HG03025 (cell line): ENCODE results near the gene RELT.

Experiments used
- ATAC-seq: cut with Tn5 transposase; IDR thresholded peaks from one replicate; pipeline ENCODE4 v1.9.1; 2021; ENCODE audit warnings: mild to moderate bottlenecking, moderate library complexity; ENCODE audit not compliant: unreplicated experiment, low FRiP score

RELT gene, protein sequence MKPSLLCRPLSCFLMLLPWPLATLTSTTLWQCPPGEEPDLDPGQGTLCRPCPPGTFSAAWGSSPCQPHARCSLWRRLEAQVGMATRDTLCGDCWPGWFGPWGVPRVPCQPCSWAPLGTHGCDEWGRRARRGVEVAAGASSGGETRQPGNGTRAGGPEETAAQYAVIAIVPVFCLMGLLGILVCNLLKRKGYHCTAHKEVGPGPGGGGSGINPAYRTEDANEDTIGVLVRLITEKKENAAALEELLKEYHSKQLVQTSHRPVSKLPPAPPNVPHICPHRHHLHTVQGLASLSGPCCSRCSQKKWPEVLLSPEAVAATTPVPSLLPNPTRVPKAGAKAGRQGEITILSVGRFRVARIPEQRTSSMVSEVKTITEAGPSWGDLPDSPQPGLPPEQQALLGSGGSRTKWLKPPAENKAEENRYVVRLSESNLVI

DNA sequence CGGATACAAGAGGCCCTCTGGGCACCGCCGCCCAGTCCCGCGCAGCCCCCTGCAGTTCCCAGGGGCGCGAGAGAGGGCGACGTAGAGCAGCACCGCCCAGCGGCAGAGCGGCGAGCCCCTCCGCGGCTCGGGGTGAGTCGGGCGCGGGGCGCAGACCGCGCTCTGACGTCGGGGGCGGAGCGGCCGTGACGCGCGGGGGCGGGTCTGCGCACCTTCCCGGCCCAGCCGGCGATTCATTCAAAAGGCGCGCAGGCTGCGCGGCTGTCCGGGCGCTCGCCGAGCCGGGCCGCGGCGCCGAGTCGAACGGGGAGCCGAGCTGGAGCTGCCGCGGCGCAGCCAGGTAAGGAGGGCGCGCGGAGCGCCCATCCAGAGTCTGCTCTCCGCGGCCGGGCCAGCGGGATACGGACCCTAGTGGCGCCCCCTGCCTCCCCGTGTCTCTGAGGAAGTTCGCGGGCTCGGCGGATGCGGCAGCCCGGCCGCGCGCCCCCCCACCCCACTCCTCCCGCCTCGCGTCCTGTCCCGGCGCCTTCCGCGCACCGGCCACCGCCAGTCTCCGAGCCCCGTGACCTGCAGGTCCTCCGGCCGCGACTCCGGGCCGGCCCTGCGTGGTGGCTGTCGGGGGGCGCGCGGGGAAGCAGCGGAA, at the start of gene RELT:
TSS of gene RELT (plus strand) at position 240 of the 643 bp plus-strand sequence. CDS start 12,738 bp downstream, outside the sequence.
- ATAC-seq = peak; percentile 51

- ATAC-seq = no peak
These were observed 49.0 kb upstream of the RELT start for GRCh38 chr11:73326929-73327811.

DNA sequence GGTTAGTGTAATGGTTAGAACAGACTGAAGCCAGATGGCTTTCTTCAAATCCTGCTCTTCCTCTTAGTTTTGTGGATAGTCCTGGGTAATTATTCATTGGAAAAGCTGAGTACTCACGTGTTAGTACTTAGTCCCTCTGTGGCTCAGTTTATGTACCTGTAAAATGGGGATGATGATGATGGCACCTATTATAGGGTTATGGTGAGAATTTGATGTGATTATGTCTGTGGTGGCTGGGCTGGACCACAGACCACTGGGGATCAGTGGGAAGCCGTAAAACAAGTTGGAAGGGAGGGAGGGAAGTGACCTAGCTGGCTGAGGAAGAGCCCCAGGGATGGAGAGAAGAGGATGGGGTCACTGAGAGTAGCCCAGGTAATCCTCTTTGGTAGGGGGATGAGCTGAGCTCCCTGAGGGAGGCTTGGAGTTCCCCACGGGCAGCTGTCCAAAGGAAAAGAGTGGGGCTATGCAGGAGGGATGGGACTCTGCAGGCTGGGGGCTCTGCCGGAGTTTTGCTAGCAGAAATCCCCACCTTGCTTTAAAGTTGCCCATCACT, 48.3 kb upstream of the RELT start:
- no peak for ATAC-seq

GRCh38 chr11:73330569-73331093, 45.6 kb upstream of the RELT start:
- no peak for ATAC-seq

DNA sequence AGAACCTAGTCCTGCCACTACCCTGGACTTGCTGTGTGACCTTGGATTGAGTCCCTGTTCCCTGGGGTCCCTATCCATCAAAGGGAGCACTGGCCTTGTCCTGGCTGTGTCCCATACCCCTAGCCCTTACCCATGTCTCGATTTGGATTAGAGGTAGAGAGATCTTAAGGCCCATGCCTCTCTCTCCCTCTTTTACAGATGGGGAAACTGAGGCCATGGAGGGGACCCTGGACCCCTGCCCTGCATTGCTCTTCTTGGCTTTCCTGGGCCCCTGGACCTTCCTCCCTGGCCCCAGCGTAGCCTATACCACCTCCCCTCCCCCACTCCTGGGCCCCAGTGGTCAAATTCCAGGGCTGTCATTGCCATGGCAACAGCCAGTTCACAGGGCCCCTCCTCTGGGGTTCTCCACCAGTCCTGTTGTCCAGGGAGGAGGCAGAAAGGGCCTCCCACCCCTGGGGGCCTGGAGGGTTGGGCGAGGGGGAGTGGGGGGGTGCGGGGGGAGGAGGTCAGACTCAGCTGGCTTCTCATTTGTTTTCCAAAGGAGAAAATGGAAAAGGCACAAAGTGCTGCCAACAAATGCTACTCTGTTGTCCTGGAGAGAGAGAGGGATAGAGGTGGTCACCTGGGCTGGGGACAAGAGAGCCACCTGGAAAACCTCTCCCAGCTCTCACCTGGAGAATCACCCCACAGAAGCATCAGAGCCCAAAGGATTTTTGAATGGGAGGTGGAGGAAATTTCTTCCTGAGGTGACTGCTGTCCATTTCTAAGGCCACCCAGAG, 44.9 kb upstream of the RELT start:
- ATAC-seq = no peak

GRCh38 chr11:73333173-73333572, 43.0 kb upstream of the RELT start:
- no peak for ATAC-seq

DNA sequence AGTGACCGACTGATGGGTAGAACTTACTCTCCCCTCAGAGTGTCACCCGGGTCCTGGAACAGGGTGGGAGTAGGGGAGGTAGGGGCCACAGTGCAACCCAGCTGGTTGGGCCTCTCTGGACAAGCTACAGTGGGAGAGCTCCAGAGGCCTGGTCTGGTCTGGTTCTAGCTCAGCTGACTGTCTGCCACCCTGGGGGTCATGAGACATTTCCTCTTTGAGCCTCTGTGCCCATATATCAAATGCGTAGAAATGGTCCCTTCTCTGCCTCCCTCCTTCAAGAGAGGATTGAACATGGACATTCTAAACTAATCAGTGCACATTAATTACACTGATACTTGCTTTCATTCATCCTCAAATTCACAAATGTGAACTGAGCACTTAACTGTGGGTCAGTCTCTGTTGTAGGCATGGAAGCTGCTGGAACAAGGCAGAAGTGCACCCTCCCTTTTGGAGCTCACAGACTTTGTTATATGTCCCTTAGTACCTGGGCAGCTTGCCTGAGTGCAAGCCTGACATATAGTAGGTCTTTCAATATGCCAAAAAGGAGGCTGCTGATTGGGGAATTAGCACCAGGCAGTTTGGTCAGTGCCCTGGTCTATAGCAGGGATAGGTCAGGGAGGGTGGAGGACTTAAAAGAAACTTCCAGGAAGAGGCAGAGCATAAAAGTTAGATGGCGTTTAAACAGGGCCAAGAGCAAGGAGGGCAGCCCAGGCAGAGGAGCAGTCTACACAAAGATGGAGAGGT, 42.4 kb upstream of the RELT start:
- ATAC-seq = no peak

DNA sequence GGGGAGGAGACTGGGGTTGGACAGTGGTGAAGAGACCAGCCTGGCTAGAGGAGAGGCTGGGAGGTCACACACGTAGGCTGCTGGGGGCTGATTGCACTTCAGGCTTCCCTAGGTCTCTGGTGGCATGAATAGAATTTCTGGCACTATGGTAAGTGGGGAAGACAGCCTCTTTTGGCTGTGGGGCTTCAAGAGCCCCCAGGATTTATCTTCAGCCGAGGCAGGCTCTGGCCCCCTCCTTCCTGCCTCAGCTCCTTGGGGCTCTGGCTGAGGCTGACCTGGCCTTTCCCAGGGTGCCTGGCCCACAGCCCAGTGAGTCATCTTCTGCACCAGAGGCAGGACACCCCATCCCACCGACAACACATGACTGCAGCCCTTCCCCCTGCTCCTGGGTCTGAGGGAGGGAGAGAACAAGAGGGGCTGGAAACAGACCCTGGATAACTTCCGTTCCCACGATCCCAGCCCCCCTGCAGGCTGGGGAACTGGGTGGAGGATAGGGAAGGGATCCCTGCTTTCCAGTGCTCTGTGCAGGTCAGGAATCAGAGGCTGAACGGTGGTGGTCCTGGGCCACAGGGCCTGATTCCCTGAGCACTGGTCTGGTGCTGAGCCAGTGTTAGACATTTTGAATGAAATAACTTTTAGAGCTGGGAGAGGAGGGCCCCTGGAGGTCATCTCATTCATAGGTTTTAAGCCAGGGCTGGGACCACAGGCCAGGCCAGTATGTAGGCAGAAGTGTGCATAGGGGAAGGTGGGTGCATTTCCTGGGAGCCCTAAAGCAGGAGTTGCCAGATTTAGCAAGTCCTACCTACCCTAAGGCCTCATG, 41.6 kb upstream of the RELT start:
- ATAC-seq = no peak

- ATAC-seq = no peak
These were observed 40.8 kb upstream of the RELT start for GRCh38 chr11:73335204-73335923.

DNA sequence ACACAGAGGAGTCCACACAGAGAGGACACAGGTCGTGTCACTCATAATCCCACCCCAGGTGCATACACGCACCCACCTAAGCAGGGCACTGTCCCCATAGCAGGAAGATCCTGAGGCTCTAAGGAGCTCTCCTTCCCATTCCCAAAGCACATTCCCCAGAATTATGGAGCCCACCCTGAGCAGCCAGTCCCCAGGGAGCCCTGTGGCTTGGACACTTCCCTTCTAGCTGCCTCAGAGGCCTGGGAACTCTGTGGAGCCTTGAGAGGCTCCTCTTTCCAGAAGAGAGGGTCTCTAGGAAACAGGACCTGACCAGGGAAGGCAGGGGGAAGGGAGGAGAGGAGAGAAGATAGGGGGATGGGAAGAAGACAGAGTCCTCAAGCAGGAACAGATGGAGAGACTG, 38.4 kb upstream of the RELT start:
- no peak for ATAC-seq

GRCh38 chr11:73338279-73338678, 37.9 kb upstream of the RELT start:
- ATAC-seq = no peak

DNA sequence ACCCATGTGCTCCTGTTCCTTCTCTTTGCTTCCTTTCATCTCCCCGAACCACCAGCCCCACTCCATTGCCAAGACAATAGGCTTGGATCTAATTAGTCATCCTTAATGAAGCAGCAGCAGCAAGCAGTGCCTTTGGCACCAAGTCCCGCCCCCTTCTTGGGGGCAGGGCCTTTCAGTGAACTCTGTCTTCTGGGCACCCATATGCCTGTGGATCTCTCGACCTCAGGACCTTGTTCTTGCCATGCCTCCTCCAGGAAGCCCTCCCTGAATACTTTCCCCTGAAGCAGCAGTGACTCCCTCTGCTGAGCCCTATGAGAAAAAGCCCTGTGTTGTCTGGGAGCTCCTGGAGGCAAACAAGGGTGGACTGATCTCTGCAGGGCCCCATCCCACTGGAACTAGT, 36.0 kb upstream of the RELT start:
- no peak for ATAC-seq

- no peak for ATAC-seq
These were observed 33.6 kb upstream of the RELT start for GRCh38 chr11:73342633-73343032.

DNA sequence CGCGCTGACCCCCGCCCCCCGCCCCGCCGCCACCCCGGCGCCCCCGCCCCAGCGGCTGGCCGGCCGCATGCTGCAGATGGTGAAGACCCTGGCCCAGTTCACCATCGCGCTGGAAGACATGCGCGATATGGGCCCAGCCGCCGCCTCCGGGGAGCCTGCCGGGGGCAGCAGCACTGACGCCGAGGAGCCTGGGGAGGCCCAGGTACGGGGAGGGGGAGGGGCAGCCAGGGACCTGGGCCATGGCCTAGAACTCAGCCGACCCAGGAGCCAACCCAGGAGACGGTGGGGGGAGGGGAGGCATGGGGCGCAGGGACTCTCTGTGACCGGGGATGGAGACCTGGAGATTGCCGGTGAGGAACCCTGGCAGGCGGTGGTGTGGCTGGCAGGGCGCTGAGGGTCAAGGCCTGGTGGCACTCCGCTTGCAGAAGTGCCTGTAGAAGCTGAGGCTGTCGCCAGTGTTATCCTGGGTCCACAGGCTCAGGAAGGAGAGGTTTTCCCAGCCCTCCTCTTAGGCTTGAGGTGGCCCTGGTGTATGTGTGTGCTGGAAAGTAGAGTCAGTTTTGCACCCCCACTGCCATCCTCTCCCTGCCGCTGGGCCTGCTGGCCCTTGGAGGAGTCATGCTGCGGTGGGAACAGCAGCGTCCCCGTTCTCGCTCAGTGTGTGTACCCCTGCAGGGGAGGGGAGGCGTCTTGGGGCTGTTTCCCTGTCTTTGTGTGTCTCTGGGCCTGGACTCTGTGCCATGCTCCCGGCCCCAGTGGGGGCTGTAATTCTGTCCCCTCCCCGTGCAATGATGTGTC, 32.9 kb upstream of the RELT start:
- no peak for ATAC-seq

- ATAC-seq = no peak
These were observed 32.0 kb upstream of the RELT start for GRCh38 chr11:73344191-73344607.

DNA sequence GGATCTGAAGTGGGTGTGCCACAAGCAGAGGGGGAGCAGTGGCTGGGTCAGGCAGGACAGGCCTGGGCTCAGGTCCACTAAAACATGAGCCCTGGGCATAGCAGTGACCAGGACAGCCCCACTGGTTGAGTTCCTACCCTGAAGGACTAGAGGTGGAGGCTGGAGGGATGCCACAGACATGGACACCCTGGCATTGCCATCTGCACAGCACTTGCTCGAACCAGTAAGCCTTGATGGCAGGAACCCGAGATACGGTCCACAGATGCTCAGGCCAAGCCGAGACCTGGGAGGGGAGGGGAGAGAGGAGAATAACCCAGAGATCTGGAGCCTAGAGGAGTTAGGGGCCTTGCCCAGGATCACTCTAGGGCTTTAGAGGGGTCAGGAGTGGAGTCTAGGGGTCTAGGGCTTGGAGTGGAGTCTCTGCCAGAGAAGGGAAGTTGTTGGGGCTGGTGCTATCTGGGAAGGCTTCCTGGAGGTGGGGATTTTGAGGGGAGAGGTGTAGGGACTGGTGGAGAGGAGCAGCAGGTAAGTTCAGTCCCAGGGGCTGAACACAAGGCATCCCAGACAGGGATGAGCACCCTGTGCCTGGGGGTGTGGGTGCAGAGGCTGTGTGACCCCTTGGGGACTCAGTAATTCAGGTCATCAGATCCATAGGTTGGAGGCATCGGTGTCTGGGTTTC, 30.6 kb upstream of the RELT start:
- ATAC-seq = no peak
